SK-N-SH (cell line): ENCODE results near the gene PTGDR2. TPM values are rescaled to one million over a fixed set of nuclear protein-coding genes. Genes with fewer than 3 reads are reported as not detected.

ENCODE experiments used
- CTCF ChIA-PET: fragments of 300-600, 350-600 bp; formaldehyde crosslinking; extraction: SDS; loops from one replicate; lab custom pipeline; 2021; lab: Yijun Ruan, JAX
- POLR2A ChIA-PET: fragments of 350-600 bp; sonication (Branson Sonifier 250); formaldehyde crosslinking; extraction: SDS; loops from one replicate; lab custom pipeline; 2020; ENCODE audit warnings: antibody characterized with exemption, inconsistent platforms; lab: Yijun Ruan, JAX
- DNase-seq: peaks from one replicate; pipeline ENCODE4 v3.0.0; 2012
- H2AFZ ChIP-seq: fragments of 200-600 bp; sonication (generic); 2 replicates; pipeline ENCODE4 v1.8.1; 2016; ENCODE audit warnings: antibody characterized with exemption, mild to moderate bottlenecking, low read depth
- H3F3A ChIP-seq: fragments of 200-600 bp; sonication (generic); replicated peaks from 2 replicates; pipeline ENCODE3; 2016; ENCODE audit warnings: antibody characterized with exemption, mild to moderate bottlenecking; ENCODE audit not compliant: insufficient read depth
- H3K27ac ChIP-seq, 2 experiments: fragments of 200-500 bp in 1 of 2; fragments of 200-600 bp in 1 of 2; sonication (Bioruptor generic) in 1 of 2; sonication (generic), shearing (Covaris generic) in 1 of 2; 2 replicates each; pipeline versions ENCODE4 v1.5.1 to v1.6.1; 2014 to 2016; ENCODE audit warnings: low read depth in 2 of 2, inconsistent platforms in 1 of 2, low read length in 1 of 2, mild to moderate bottlenecking in 1 of 2, mixed read lengths in 1 of 2
- H3K27me3 ChIP-seq: fragments of 200-600 bp; sonication (generic), shearing (Covaris generic); 2 replicates; pipeline ENCODE4 v1.6.1; 2016; ENCODE audit warnings: mixed run types; ENCODE audit not compliant: insufficient read depth
- H3K36me3 ChIP-seq, 2 experiments: fragments of 200-500 bp in 1 of 2; fragments of 200-600 bp in 1 of 2; sonication (Bioruptor generic) in 1 of 2; sonication (generic) in 1 of 2; replicated peaks in 1 of 2; 2 replicates each; pipeline versions ENCODE3 to v1.5.1; 2014 to 2016; ENCODE audit warnings: low read length in 1 of 2, mild to moderate bottlenecking in 1 of 2; ENCODE audit not compliant: insufficient read depth in 2 of 2, control insufficient read depth in 1 of 2
- H3K4me1 ChIP-seq, 2 experiments: fragments of 200-500 bp in 1 of 2; fragments of 200-600 bp in 1 of 2; sonication (Bioruptor generic) in 1 of 2; sonication (generic), shearing (Covaris generic) in 1 of 2; 2 replicates each; pipeline versions ENCODE4 v1.5.1 to v1.6.1; 2014 to 2016; ENCODE audit warnings: low read depth in 1 of 2, low read length in 1 of 2, mixed run types in 1 of 2; ENCODE audit not compliant: insufficient read depth in 2 of 2, control insufficient read depth in 1 of 2
- H3K4me2 ChIP-seq: fragments of 200-600 bp; sonication (generic), shearing (Covaris generic); 2 replicates; pipeline ENCODE4 v1.6.1; 2017; ENCODE audit warnings: mixed run types
- H3K4me3 ChIP-seq, 2 experiments: fragments of 200-500 bp in 1 of 2; fragments of 200-600 bp in 1 of 2; sonication (Bioruptor generic) in 1 of 2; sonication (generic), shearing (Covaris generic) in 1 of 2; 2 replicates each; pipeline versions ENCODE4 v1.5.1 to v1.8.1; 2014 to 2016; ENCODE audit warnings: low read depth in 2 of 2, inconsistent platforms in 1 of 2, low read length in 1 of 2, mild to moderate bottlenecking in 1 of 2, mixed read lengths in 1 of 2, moderate library complexity in 1 of 2
- H3K79me2 ChIP-seq: fragments of 200-600 bp; sonication (generic); 2 replicates; pipeline ENCODE4 v1.8.1; 2017; ENCODE audit warnings: mild to moderate bottlenecking; ENCODE audit not compliant: insufficient read depth
- H3K9ac ChIP-seq: fragments of 200-600 bp; sonication (generic); 2 replicates; pipeline ENCODE4 v1.6.1; 2017; ENCODE audit warnings: mixed run types
- H3K9me2 ChIP-seq: fragments of 200-600 bp; sonication (generic); 2 replicates; pipeline ENCODE4 v1.6.1; 2017; ENCODE audit warnings: mixed run types
- H3K9me3 ChIP-seq: fragments of 200-600 bp; sonication (generic); 2 replicates; pipeline ENCODE4 v1.6.1; 2017; ENCODE audit warnings: mixed run types, mild to moderate bottlenecking, moderate library complexity
- H4K20me1 ChIP-seq: fragments of 200-600 bp; sonication (generic); 2 replicates; pipeline ENCODE4 v1.6.1; 2017; ENCODE audit warnings: mild to moderate bottlenecking, mixed run types; ENCODE audit not compliant: insufficient read depth
- CHD2 ChIP-seq: fragments of 150-350 bp; IDR thresholded peaks from 2 replicates; pipeline ENCODE4 v1.6.1; 2018; ENCODE audit warnings: low read length; ENCODE audit not compliant: partially characterized antibody
- CTCF ChIP-seq: fragments of 200-600 bp; sonication (generic); IDR thresholded peaks from 2 replicates; pipeline ENCODE4 v1.6.1; 2017; ENCODE audit warnings: antibody characterized with exemption, mild to moderate bottlenecking, moderate library complexity
- ELF1 ChIP-seq: IDR thresholded peaks from 2 replicates; pipeline ENCODE4 v1.4.0; 2012
- EP300 ChIP-seq, 2 experiments: IDR thresholded peaks; 2 replicates each; pipeline versions ENCODE4 v1.4.0 to v1.6.1; 2012; ENCODE audit warnings: borderline replicate concordance in 1 of 2, low read depth in 1 of 2, low read length in 1 of 2
- EZH2phosphoT487 ChIP-seq: fragments of 200-600 bp; sonication (generic); IDR thresholded peaks from 2 replicates; pipeline ENCODE4 v1.6.1; 2017; ENCODE audit warnings: low read depth, mixed run types, mild to moderate bottlenecking, antibody characterized with exemption, moderate library complexity, borderline replicate concordance
- FOXM1 ChIP-seq: IDR thresholded peaks from 2 replicates; pipeline ENCODE4 v1.4.0; 2012; ENCODE audit warnings: low read depth, mild to moderate bottlenecking
- GABPA ChIP-seq: IDR thresholded peaks from 2 replicates; pipeline ENCODE4 v1.4.0; 2012; ENCODE audit warnings: low read depth, mild to moderate bottlenecking
- GATA2 ChIP-seq: sonication (generic); formaldehyde crosslinking; IDR thresholded peaks from 2 replicates; pipeline ENCODE4 v1.5.0; 2020; ENCODE audit warnings: mild to moderate bottlenecking, missing genetic modification reagents
- MAX ChIP-seq: IDR thresholded peaks from 2 replicates; pipeline ENCODE4 v1.4.0; 2012; ENCODE audit warnings: low read depth
- MXI1 ChIP-seq: IDR thresholded peaks from 2 replicates; pipeline ENCODE4 v1.6.1; 2012; ENCODE audit warnings: mild to moderate bottlenecking, low read depth, low read length, improper control_type of control experiment
- NFIC ChIP-seq: IDR thresholded peaks from 2 replicates; pipeline ENCODE4 v1.4.0; 2012; ENCODE audit warnings: borderline replicate concordance
- NRF1 ChIP-seq: IDR thresholded peaks from 2 replicates; pipeline ENCODE4 v1.6.1; 2012; ENCODE audit warnings: low read depth, mild to moderate bottlenecking, low read length
- RAD21 ChIP-seq: IDR thresholded peaks from 2 replicates; pipeline ENCODE4 v1.6.1; 2012; ENCODE audit warnings: mild to moderate bottlenecking, low read length
- RXRA ChIP-seq: IDR thresholded peaks from 2 replicates; pipeline ENCODE4 v1.4.0; 2012; ENCODE audit warnings: low read depth, mild to moderate bottlenecking, borderline replicate concordance
- SIN3A ChIP-seq: IDR thresholded peaks from 2 replicates; pipeline ENCODE4 v1.6.1; 2012; ENCODE audit warnings: low read depth, mild to moderate bottlenecking, low read length, moderate library complexity, borderline replicate concordance
- TCF12 ChIP-seq: IDR thresholded peaks from 2 replicates; pipeline ENCODE4 v1.4.0; 2012
- TEAD4 ChIP-seq: IDR thresholded peaks from 2 replicates; pipeline ENCODE4 v1.4.0; 2012; ENCODE audit warnings: mild to moderate bottlenecking, borderline replicate concordance; ENCODE audit not compliant: insufficient read depth
- YY1 ChIP-seq: IDR thresholded peaks from 2 replicates; pipeline ENCODE4 v1.4.0; 2012; ENCODE audit warnings: low read depth, mild to moderate bottlenecking
- WGBS: methylation state at CpG from one replicate; pipeline ENCODE4 v1.1.6; 2017; ENCODE audit warnings: low lambda C conversion rate; 5-methylcytosine and 5-hydroxymethylcytosine counted together
- polyA plus RNA-seq, 3 experiments: library from polyadenylated mRNA; depleted of rRNA; stranded (reverse); fragments of >200 nt; gene quantifications; 2 replicates each; pipeline ENCODE4 v1.2.3, GENCODE V29; 2012

The PTGDR2 gene
- polyA plus RNA-seq, 1 of the 3 experiments (the other 2 are of a cell fraction) = 0.02 TPM

GRCh38 chr11:60803273-60803936 lies 52.3 kb downstream of the PTGDR2 start:
- ChIA-PET POLR2A (no interaction called here), CTCF (interaction anchor here (0.9 to 2.3 kb wide), 5 partner anchors 10 to 96 kb away, joined by 3 to 8 read pairs (median 3); no protein-coding TSS in a partner anchor)
- Histone ChIP-seq H3K4me1 (no peaks in the 10 kb centered on the region), H3K4me3 (no peak overlapping the region), H3K27me3 (peaks cover 36% of the 10 kb centered on the region; the same call in 1 of the 2 replicates), H3K27ac (no peak overlapping the region), H3K9me2 (no peaks in the 10 kb centered on the region), H4K20me1 (no peaks in the 10 kb centered on the region), H2AFZ (no peak overlapping the region), H3K9me3 (no peaks in the 10 kb centered on the region), H3K79me2 (no peaks in the 10 kb centered on the region)
- WGBS = 31% methylated on average over 7 of the region's 7 CpGs
- DNase-seq = no peak
- no peak for TF ChIP-seq GATA2 (CRISPR knock-in tag)
- no peak for TF ChIP-seq NFIC
- TF ChIP-seq MXI1 = no peak
- no peak for TF ChIP-seq ELF1
- no peak for TF ChIP-seq GABPA
- TF ChIP-seq MAX = no peak
- TF ChIP-seq NRF1 = no peak
- TF ChIP-seq CHD2 = no peak
- no peak for TF ChIP-seq YY1
- no peak for TF ChIP-seq RAD21
- no peak for TF ChIP-seq CTCF
- TF ChIP-seq RXRA = no peak
- no peak for TF ChIP-seq EZH2phosphoT487
- no peak for TF ChIP-seq FOXM1
- TF ChIP-seq EP300 (IDR thresholded peaks at IDR 0.05; ENCODE audit: borderline replicate concordance in 1 of 2, low read depth in 1 of 2, low read length in 1 of 2) = no peak
- TF ChIP-seq, all 33 proteins: peak for 0
- no peak overlapping the region for H3K4me2 ChIP-seq
- H3K36me3 ChIP-seq = no peaks in the 10 kb centered on the region
- no peaks in the 10 kb centered on the region for H3F3A ChIP-seq
- H3K9ac ChIP-seq = no peak overlapping the region

GRCh38 chr11:60801194-60801593 lies 54.6 kb downstream of the PTGDR2 start:
- H2AFZ ChIP-seq = no peak overlapping the region
- DNase-seq = no peak
- H3K4me2 ChIP-seq = no peak overlapping the region
- no peaks in the 10 kb centered on the region for H3K4me1 ChIP-seq
- H3K9ac ChIP-seq = no peak overlapping the region
- H3K9me3 ChIP-seq = no peaks in the 10 kb centered on the region
- no peaks in the 10 kb centered on the region for H3K36me3 ChIP-seq
- peaks cover 39% of the 10 kb centered on the region; the same call in 1 of the 2 replicates for H3K27me3 ChIP-seq
- TF ChIP-seq NFIC (no peak), TCF12 (no peak), NRF1 (no peak), CHD2 (no peak), GABPA (no peak), SIN3A (no peak), TEAD4 (no peak)
- WGBS = 21% methylated on average over 10 of the region's 10 CpGs
- H3K4me3 ChIP-seq = no peak overlapping the region
- no peaks in the 10 kb centered on the region for H4K20me1 ChIP-seq
- H3K79me2 ChIP-seq = no peaks in the 10 kb centered on the region
- CTCF ChIA-PET = interaction anchor here (1.4 to 2.1 kb wide), 3 partner anchors 9 to 86 kb away, joined by 3 to 7 read pairs (median 3); no protein-coding TSS in a partner anchor
- no peaks in the 10 kb centered on the region for H3F3A ChIP-seq
- no peak overlapping the region for H3K27ac ChIP-seq
- POLR2A ChIA-PET = no interaction called here
- no peaks in the 10 kb centered on the region for H3K9me2 ChIP-seq

Other genes starting within 250 kb of the PTGDR2 start
- gene MS4A8, start 156.3 kb downstream of the PTGDR2 start, polyA plus RNA-seq (2012; rRNA removed) = not detected in 2 replicates
- gene MS4A18, start 131.2 kb downstream of the PTGDR2 start, polyA plus RNA-seq (2012; rRNA removed) = not detected in 2 replicates
- gene MS4A15, start 99.1 kb downstream of the PTGDR2 start, polyA plus RNA-seq (2012; rRNA removed) = not detected in 2 replicates
- gene MS4A10, start 70.6 kb downstream of the PTGDR2 start, polyA plus RNA-seq (2012; rRNA removed) = not detected in 2 replicates
- gene CCDC86, start 13.8 kb downstream of the PTGDR2 start, polyA plus RNA-seq (2012; rRNA removed) = 26.1 and 34.7 TPM in 2 replicates
- not detected in 2 replicates for gene ZP1, start 11.6 kb upstream of the PTGDR2 start, polyA plus RNA-seq (2012; rRNA removed)
- gene PRPF19, start 50.6 kb upstream of the PTGDR2 start, polyA plus RNA-seq (2012; rRNA removed) = 44.0 and 58.9 TPM in 2 replicates
- 38.0 and 52.7 TPM in 2 replicates for gene TMEM109, start 58.2 kb upstream of the PTGDR2 start, polyA plus RNA-seq (2012; rRNA removed)
- 62.2 and 66.9 TPM in 2 replicates for gene TMEM132A, start 68.5 kb upstream of the PTGDR2 start, polyA plus RNA-seq (2012; rRNA removed)
- 0.13 TPM in 1 of 2 replicates, not detected in the other for gene SLC15A3, start 96.2 kb upstream of the PTGDR2 start, polyA plus RNA-seq (2012; rRNA removed)
- gene CD6, start 115.7 kb upstream of the PTGDR2 start, polyA plus RNA-seq (2012; rRNA removed) = not detected in 2 replicates
- gene CD5, start 246.5 kb upstream of the PTGDR2 start, polyA plus RNA-seq (2012; rRNA removed) = not detected in 2 replicates